Measurements from ENCODE around the gene TRIM58. TPM values are rescaled to one million over a fixed set of nuclear protein-coding genes. Genes with fewer than 3 reads are reported as not detected.

TRIM58 gene
- total and polyA plus RNA-seq, 9 of the 15 experiments (the other 6 are each of a cell fraction or from before 2014, with no cell fraction given): 3.8 to 19.1 (median 7.2) TPM

GRCh38 chr1:247829656-247830055 lies 27.3 kb upstream of the TRIM58 start (continued):
- TF ChIP-seq RBM22 (IDR thresholded peaks at IDR 0.05; ENCODE audit: low read depth, low read length, poor library complexity, severe bottlenecking) (no peak), ILF3 (IDR thresholded peaks at IDR 0.05; ENCODE audit: borderline replicate concordance) (no peak), PKNOX1 (IDR thresholded peaks at IDR 0.05) (no peak), ZNF57 (CRISPR knock-in tag; IDR thresholded peaks at IDR 0.05) (no peak), MLLT1 (IDR thresholded peaks at IDR 0.05) (no peak), HES1 (IDR thresholded peaks at IDR 0.05; ENCODE audit: low read depth) (no peak)

GRCh38 chr1:247833601-247834000 lies 23.4 kb upstream of the TRIM58 start:
- H3K9ac ChIP-seq (ENCODE audit: insufficient read depth in 1 of 2, low read depth in 2 of 2, low read length in 2 of 2): no peak overlapping the region
- no TSS peak for BruUV-seq (replicated peaks)
- no peaks in the 10 kb centered on the region for H3K9me1 ChIP-seq (ENCODE audit: control insufficient read depth, insufficient read depth, low read length)
- intact Hi-C loops (cut with micrococcal nuclease) (loop anchor here (2.0 to 10.0 kb wide), 4 partner anchors 23 to 974 kb away; partner anchors contain the start of gene TRIM58), in situ Hi-C loops (cut with MboI) (no loop called here)
- no peak overlapping the region for H3K4me3 ChIP-seq
- H3K4me1 ChIP-seq (replicated peaks in 1 of 2; ENCODE audit: control insufficient read depth in 2 of 2, insufficient read depth in 2 of 2, low read length in 2 of 2): no peaks in the 10 kb centered on the region
- CTCF ChIA-PET (ENCODE audit: low intra/inter-chr PET ratio): interaction anchor here (1.2 to 1.9 kb wide), 2 partner anchors 81 to 974 kb away, joined by 3 to 5 read pairs; no protein-coding TSS in a partner anchor
- no peak overlapping the region for H3K4me2 ChIP-seq (ENCODE audit: insufficient read depth, low read length)
- peak; percentile 54 for FAIRE-seq
- 1% methylated on average over 6 of the region's 6 CpGs for WGBS (ENCODE audit: insufficient coverage, low coverage, missing lambda C conversion rate)
- DNase-seq (ENCODE audit: extremely low read depth in 1 of 4, low spot score in 3 of 4): peak in 2 of 4 experiments; percentile 39 to 55
- H3K9me3 ChIP-seq (replicated peaks; ENCODE audit: control insufficient read depth, insufficient read depth, low read depth, low read length): no peaks in the 10 kb centered on the region
- POLR2A ChIA-PET: interaction anchor here (0.6 to 1.0 kb wide), 5 partner anchors 10 to 35 kb away, joined by 3 to 5 read pairs (median 3); partner anchors contain the start of gene TRIM58
- H4K20me1 ChIP-seq (replicated peaks; ENCODE audit: control insufficient read depth, insufficient read depth, low read length): no peaks in the 10 kb centered on the region
- no peak overlapping the region for H3K27ac ChIP-seq (ENCODE audit: extremely low read depth, low read depth, low read length)
- no peak overlapping the region for H2AFZ ChIP-seq (ENCODE audit: low read depth, low read length)
- ATAC-seq: peak; percentile 91
- no peaks in the 10 kb centered on the region for H3K79me2 ChIP-seq (ENCODE audit: control insufficient read depth, insufficient read depth, low read length)
- peaks cover 0 to 14% of the 10 kb centered on the region in 2 experiments; a peak in 1 of 5 replicates for H3K27me3 ChIP-seq (ENCODE audit: control insufficient read depth in 2 of 2, insufficient read depth in 2 of 2, low read length in 2 of 2)
- no peaks in the 10 kb centered on the region for H3K36me3 ChIP-seq (ENCODE audit: control insufficient read depth, insufficient read depth, low read length)
- TF ChIP-seq FOXP4 (CRISPR knock-in tag; IDR thresholded peaks at IDR 0.05; ENCODE audit: borderline replicate concordance): no peak
- TF ChIP-seq SMC3 (conservative IDR thresholded peaks at IDR 0.05; ENCODE audit: insufficient read depth, low read depth, low read length): peak; percentile 46; the same call in 1 of the 2 replicates
- no peak for TF ChIP-seq TEAD1 (CRISPR knock-in tag; IDR thresholded peaks at IDR 0.05)
- TF ChIP-seq ATF1 (CRISPR knock-in tag; IDR thresholded peaks at IDR 0.05): no peak
- TF ChIP-seq ATF1 (tag; IDR thresholded peaks at IDR 0.05): 0 out of 2 replicates have a peak, but pooled peaks have one; percentile 26
- TF ChIP-seq RAD21 (CRISPR knock-in tag; conservative IDR thresholded peaks at IDR 0.05 in 1 of 2, IDR thresholded peaks at IDR 0.05 in 1 of 2): peak; percentile 65 to 80
- no peak for TF ChIP-seq ZNF511 (CRISPR knock-in tag; IDR thresholded peaks at IDR 0.05)
- no peak for TF ChIP-seq ZNF436 (CRISPR knock-in tag; IDR thresholded peaks at IDR 0.05)
- TF ChIP-seq FOXA3 (CRISPR knock-in tag; conservative IDR thresholded peaks at IDR 0.05 in 1 of 2, IDR thresholded peaks at IDR 0.05 in 1 of 2): no peak
